ENCODE data around the gene KDM5B. TPM values are rescaled to one million over a fixed set of nuclear protein-coding genes. Genes with fewer than 3 reads are reported as not detected.
A peak's percentile ranks its signal among the peaks of the same experiment; 100 is the strongest.
"Not testable (repeated sequence)": the region's sequence is repeated elsewhere in the genome, so short reads cannot be mapped to it uniquely, and the experiment has no call there.

KDM5B gene
- total RNA-seq, 2 experiments from 2014 or later = 16.8 to 18.2 TPM

DNA sequence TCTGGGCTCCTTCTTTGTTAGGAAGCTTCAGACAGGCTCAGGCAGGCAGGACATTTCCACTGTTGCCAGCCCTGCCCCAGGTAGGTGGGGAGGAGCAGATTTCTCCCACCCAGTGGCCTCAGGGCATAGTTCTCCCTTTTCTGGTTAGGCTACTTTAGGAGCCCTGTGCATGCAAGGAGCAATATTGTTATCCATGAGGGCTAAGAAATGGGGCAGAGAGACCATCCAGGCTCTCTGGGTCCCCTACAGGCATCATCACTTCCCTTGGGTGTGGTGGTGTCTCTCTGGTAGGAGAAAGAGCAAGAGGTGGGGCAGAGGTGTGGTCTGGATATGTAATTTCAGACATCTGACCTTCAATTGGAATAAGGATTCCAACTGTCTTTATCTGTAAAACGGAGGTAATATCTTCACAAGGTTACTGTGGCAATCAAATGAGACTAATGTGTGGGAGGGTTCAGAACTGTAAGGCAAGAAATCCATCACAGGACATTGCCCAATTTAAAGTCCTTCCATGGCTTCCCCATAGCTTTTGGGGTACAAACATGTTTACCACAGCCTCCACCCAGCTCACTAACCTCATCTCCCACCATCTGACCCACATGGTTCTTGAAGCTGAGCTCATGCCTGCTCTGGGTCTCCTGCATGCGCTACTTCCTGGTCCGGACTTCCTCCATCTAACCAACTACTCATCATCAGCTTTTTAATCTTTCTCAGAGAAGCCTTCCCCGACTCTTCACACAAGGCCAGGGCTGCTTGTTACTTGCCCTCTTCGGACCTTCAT lies 28.6 kb upstream of the KDM5B start:
- Mint-ChIP-seq H3K4me3 (no peak overlapping the region), H3K36me3 (ENCODE audit: low read depth) (no peaks in the 10 kb centered on the region), H3K9me3 (no peaks in the 10 kb centered on the region), H3K27ac (no peak overlapping the region), H3K4me1 (ENCODE audit: low read depth) (peaks cover 23% of the 10 kb centered on the region), H3K27me3 (ENCODE audit: low read depth) (peaks cover 4% of the 10 kb centered on the region)
- intact Hi-C loops (cut with micrococcal nuclease) = no loop called here
- DNase-seq = no peak
- CTCF ChIA-PET = no interaction called here

GRCh38 chr1:202835548-202836072 lies 27.4 kb upstream of the KDM5B start:
- Mint-ChIP-seq H3K9me3 (no peaks in the 10 kb centered on the region), H3K4me1 (ENCODE audit: low read depth) (peaks cover 23% of the 10 kb centered on the region), H3K27me3 (ENCODE audit: low read depth) (peaks cover 4% of the 10 kb centered on the region), H3K36me3 (ENCODE audit: low read depth) (no peaks in the 10 kb centered on the region), H3K27ac (no peak overlapping the region), H3K4me3 (no peak overlapping the region)
- DNase-seq = peak; percentile 44
- intact Hi-C loops (cut with micrococcal nuclease) = no loop called here
- CTCF ChIA-PET = no interaction called here

GRCh38 chr1:202834771-202835547 lies 26.7 kb upstream of the KDM5B start:
- peak; percentile 48 for DNase-seq
- CTCF ChIA-PET = no interaction called here
- H3K27ac Mint-ChIP-seq = peak overlapping the region; percentile 48
- peaks cover 4% of the 10 kb centered on the region for H3K27me3 Mint-ChIP-seq (ENCODE audit: low read depth)
- no peaks in the 10 kb centered on the region for H3K36me3 Mint-ChIP-seq (ENCODE audit: low read depth)
- intact Hi-C loops (cut with micrococcal nuclease) = no loop called here
- H3K4me1 Mint-ChIP-seq (ENCODE audit: low read depth) = peaks cover 23% of the 10 kb centered on the region
- no peak overlapping the region for H3K4me3 Mint-ChIP-seq
- H3K9me3 Mint-ChIP-seq = no peaks in the 10 kb centered on the region

DNA sequence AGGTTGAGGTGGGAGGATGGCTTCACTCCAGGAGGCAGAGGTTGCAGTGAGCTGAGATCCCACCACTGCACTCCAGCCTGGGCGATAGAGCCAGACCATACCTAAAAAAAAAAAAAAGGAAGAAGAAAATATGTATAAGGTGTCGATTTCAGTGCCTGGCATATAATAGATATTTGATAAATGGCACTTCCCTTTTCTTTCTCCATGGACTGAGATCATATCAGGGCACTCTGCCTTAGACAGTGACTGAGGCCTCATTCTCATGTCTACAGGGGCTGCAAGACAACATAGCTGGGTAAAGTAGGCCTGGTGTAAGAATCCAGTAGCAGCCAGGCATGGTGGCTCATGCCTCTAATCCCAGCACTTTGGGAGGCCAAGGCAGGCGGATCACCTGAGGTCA lies 23.7 kb upstream of the KDM5B start:
- H3K4me3 Mint-ChIP-seq = no peak overlapping the region
- H3K9me3 Mint-ChIP-seq = no peaks in the 10 kb centered on the region
- CTCF ChIA-PET = interaction anchor here (0.7 kb wide), 1 partner anchor 276 kb away, joined by 4 read pairs; no protein-coding TSS in a partner anchor
- H3K4me1 Mint-ChIP-seq (ENCODE audit: low read depth) = peaks cover 17% of the 10 kb centered on the region
- H3K36me3 Mint-ChIP-seq (ENCODE audit: low read depth) = no peaks in the 10 kb centered on the region
- no peak overlapping the region for H3K27ac Mint-ChIP-seq
- intact Hi-C loops (cut with micrococcal nuclease) = no loop called here
- DNase-seq = no peak
- H3K27me3 Mint-ChIP-seq (ENCODE audit: low read depth) = no peaks in the 10 kb centered on the region

- H3K36me3 Mint-ChIP-seq (ENCODE audit: low read depth); H3K27me3 Mint-ChIP-seq (ENCODE audit: low read depth); H3K9me3 Mint-ChIP-seq; H3K27ac Mint-ChIP-seq; DNase-seq; intact Hi-C loops (cut with micrococcal nuclease); H3K4me1 Mint-ChIP-seq (ENCODE audit: low read depth); H3K4me3 Mint-ChIP-seq: not testable (repeated sequence)
- CTCF ChIA-PET = interaction anchor here (0.6 kb wide), 1 partner anchor 47 kb away, joined by 3 read pairs; no protein-coding TSS in a partner anchor
Measured at GRCh38 chr1:202829223-202829622, 21.0 kb upstream of the KDM5B start.

GRCh38 chr1:202825748-202826147 lies 17.5 kb upstream of the KDM5B start:
- Mint-ChIP-seq H3K9me3 (no peaks in the 10 kb centered on the region), H3K27me3 (ENCODE audit: low read depth) (no peaks in the 10 kb centered on the region), H3K36me3 (ENCODE audit: low read depth) (no peaks in the 10 kb centered on the region), H3K4me3 (no peak overlapping the region), H3K27ac (no peak overlapping the region), H3K4me1 (ENCODE audit: low read depth) (no peaks in the 10 kb centered on the region)
- CTCF ChIA-PET = no interaction called here
- DNase-seq = no peak
- intact Hi-C loops (cut with micrococcal nuclease) = no loop called here

DNA sequence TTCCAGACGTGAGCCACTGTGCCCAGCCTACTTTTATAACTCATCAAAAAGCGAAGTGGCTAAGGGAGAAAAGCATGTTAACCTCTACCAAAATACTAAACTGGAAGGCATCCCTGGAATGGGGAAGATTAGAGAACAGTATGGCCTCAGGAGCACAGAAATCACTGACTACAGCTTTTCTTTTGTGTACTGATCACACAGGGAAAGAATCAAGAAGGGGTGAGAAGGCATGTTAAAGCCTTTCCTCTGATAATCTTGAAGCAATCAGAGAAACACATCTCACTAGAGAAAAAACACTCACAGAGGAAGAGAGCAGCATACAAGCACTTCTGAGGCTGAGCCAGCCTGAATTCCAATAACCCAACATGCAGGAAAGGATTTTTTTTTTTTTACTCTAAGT lies 13.2 kb upstream of the KDM5B start:
- Mint-ChIP-seq H3K36me3 (ENCODE audit: low read depth) (no peaks in the 10 kb centered on the region), H3K4me3 (no peak overlapping the region), H3K27me3 (ENCODE audit: low read depth) (no peaks in the 10 kb centered on the region), H3K9me3 (no peaks in the 10 kb centered on the region), H3K27ac (no peak overlapping the region), H3K4me1 (ENCODE audit: low read depth) (no peaks in the 10 kb centered on the region)
- DNase-seq = no peak
- intact Hi-C loops (cut with micrococcal nuclease) = no loop called here
- CTCF ChIA-PET = no interaction called here

GRCh38 chr1:202818819-202819218 lies 10.6 kb upstream of the KDM5B start:
- CTCF ChIA-PET = no interaction called here
- no peak for DNase-seq
- Mint-ChIP-seq H3K27ac (no peak overlapping the region), H3K4me1 (ENCODE audit: low read depth) (no peaks in the 10 kb centered on the region), H3K9me3 (no peaks in the 10 kb centered on the region), H3K4me3 (no peak overlapping the region), H3K27me3 (ENCODE audit: low read depth) (no peaks in the 10 kb centered on the region), H3K36me3 (ENCODE audit: low read depth) (no peaks in the 10 kb centered on the region)
- intact Hi-C loops (cut with micrococcal nuclease) = loop anchor here (10.0 kb wide), 1 partner anchor 1696 kb away; the partner anchor contains the start of gene MDM4

DNA sequence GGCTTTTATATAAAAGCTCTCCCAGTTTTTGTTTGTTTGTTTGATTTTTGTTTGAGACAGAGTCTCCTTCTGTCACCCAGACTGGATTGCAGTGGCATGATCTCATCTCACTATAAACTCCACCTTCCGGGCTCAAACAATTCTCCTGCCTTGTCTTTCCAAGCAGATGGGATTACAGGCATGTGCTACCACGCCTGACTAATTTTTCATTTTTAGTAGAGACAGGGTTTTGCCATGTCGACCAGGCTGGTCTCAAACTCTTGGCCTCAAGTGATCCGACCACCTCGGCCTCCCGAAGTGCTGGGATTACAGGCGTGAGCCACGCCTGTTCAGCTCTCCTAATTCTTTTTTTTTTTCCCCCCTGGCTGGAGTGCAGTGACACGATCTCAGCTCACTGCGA lies 6.9 kb upstream of the KDM5B start:
- no peaks in the 10 kb centered on the region for H3K9me3 Mint-ChIP-seq
- no peak for DNase-seq
- intact Hi-C loops (cut with micrococcal nuclease) = loop anchor here (10.0 kb wide), 1 partner anchor 1700 kb away; the partner anchor contains the start of gene MDM4
- H3K27ac Mint-ChIP-seq = no peak overlapping the region
- CTCF ChIA-PET = interaction anchor here (1.5 kb wide), 1 partner anchor 64 kb away, joined by 3 read pairs; no protein-coding TSS in a partner anchor
- peaks cover 11% of the 10 kb centered on the region for H3K4me1 Mint-ChIP-seq (ENCODE audit: low read depth)
- H3K36me3 Mint-ChIP-seq (ENCODE audit: low read depth) = no peaks in the 10 kb centered on the region
- H3K4me3 Mint-ChIP-seq = no peak overlapping the region
- no peaks in the 10 kb centered on the region for H3K27me3 Mint-ChIP-seq (ENCODE audit: low read depth)

GRCh38 chr1:202812176-202813026 lies 4.2 kb upstream of the KDM5B start:
- Mint-ChIP-seq H3K4me3 (no peak overlapping the region), H3K4me1 (ENCODE audit: low read depth) (peaks cover 23% of the 10 kb centered on the region), H3K27me3 (ENCODE audit: low read depth) (no peaks in the 10 kb centered on the region), H3K36me3 (ENCODE audit: low read depth) (no peaks in the 10 kb centered on the region), H3K27ac (no peak overlapping the region), H3K9me3 (no peaks in the 10 kb centered on the region)
- DNase-seq = no peak
- CTCF ChIA-PET = no interaction called here
- intact Hi-C loops (cut with micrococcal nuclease) = loop anchor here (10.0 kb wide), 1 partner anchor 1702 kb away; the partner anchor contains the start of gene MDM4

- DNase-seq = peak; percentile 31
- peak overlapping the region; percentile 74 for H3K4me3 Mint-ChIP-seq
- H3K9me3 Mint-ChIP-seq = no peaks in the 10 kb centered on the region
- H3K27me3 Mint-ChIP-seq (ENCODE audit: low read depth) = no peaks in the 10 kb centered on the region
- H3K36me3 Mint-ChIP-seq (ENCODE audit: low read depth) = peaks cover under 1% of the 10 kb centered on the region
- H3K4me1 Mint-ChIP-seq (ENCODE audit: low read depth) = peaks cover 23% of the 10 kb centered on the region
- H3K27ac Mint-ChIP-seq = no peak overlapping the region
- intact Hi-C loops (cut with micrococcal nuclease) = loop anchor here (2.0 to 10.0 kb wide), 2 partner anchors 157 to 1703 kb away; partner anchors contain the start of gene MDM4
- CTCF ChIA-PET = no interaction called here
Measured at GRCh38 chr1:202811296-202812175, 3.3 kb upstream of the KDM5B start.
